ENCODE measurements around the gene MRGPRD. TPM values are rescaled to one million over a fixed set of nuclear protein-coding genes. Genes with fewer than 3 reads are reported as not detected.
"Not testable (repeated sequence)": the region's sequence is repeated elsewhere in the genome, so short reads cannot be mapped to it uniquely, and the experiment has no call there.

Gene MRGPRD
- total RNA-seq, 1 donor from 2014 or later, result not detected

- H3K4me3 Mint-ChIP-seq (ENCODE audit: unreplicated experiment), result no peak overlapping the region
- TF ChIP-seq CTCF (IDR thresholded peaks at IDR 0.05; ENCODE audit: unreplicated experiment), result peak; percentile 47
- peaks cover 2% of the 10 kb centered on the region for H3K4me1 Mint-ChIP-seq (ENCODE audit: unreplicated experiment)
- H3K27me3 Mint-ChIP-seq (ENCODE audit: unreplicated experiment), result peaks cover 17% of the 10 kb centered on the region
- DNase-seq (ENCODE audit: low spot score), result no peak
- no peaks in the 10 kb centered on the region for H3K9me3 Mint-ChIP-seq (ENCODE audit: unreplicated experiment)
- H3K36me3 Mint-ChIP-seq (ENCODE audit: low read depth, unreplicated experiment), result no peaks in the 10 kb centered on the region
- H3K27ac Mint-ChIP-seq (ENCODE audit: unreplicated experiment), result no peak overlapping the region
Observed at GRCh38 chr11:69000831-69001242, 20.1 kb upstream of the MRGPRD start.

GRCh38 chr11:69000391-69000790 is 19.6 kb upstream of the MRGPRD start:
- Mint-ChIP-seq H3K4me1 (ENCODE audit: unreplicated experiment) (peaks cover 2% of the 10 kb centered on the region), H3K27me3 (ENCODE audit: unreplicated experiment) (peaks cover 15% of the 10 kb centered on the region), H3K4me3 (ENCODE audit: unreplicated experiment) (no peak overlapping the region), H3K36me3 (ENCODE audit: low read depth, unreplicated experiment) (no peaks in the 10 kb centered on the region), H3K27ac (ENCODE audit: unreplicated experiment) (no peak overlapping the region), H3K9me3 (ENCODE audit: unreplicated experiment) (no peaks in the 10 kb centered on the region)
- no peak for DNase-seq (ENCODE audit: low spot score)
- TF ChIP-seq CTCF (IDR thresholded peaks at IDR 0.05; ENCODE audit: unreplicated experiment), result no peak

- not testable (repeated sequence) for H3K4me3 Mint-ChIP-seq (ENCODE audit: unreplicated experiment); H3K9me3 Mint-ChIP-seq (ENCODE audit: unreplicated experiment); DNase-seq (ENCODE audit: low spot score); H3K4me1 Mint-ChIP-seq (ENCODE audit: unreplicated experiment); H3K36me3 Mint-ChIP-seq (ENCODE audit: low read depth, unreplicated experiment); H3K27ac Mint-ChIP-seq (ENCODE audit: unreplicated experiment)
- peaks cover 13% of the 10 kb centered on the region for H3K27me3 Mint-ChIP-seq (ENCODE audit: unreplicated experiment)
Observed at GRCh38 chr11:68999748-69000355, 19.1 kb upstream of the MRGPRD start.

GRCh38 chr11:68999093-68999747 is 18.4 kb upstream of the MRGPRD start:
- no peak for DNase-seq (ENCODE audit: low spot score)
- Mint-ChIP-seq H3K27ac (ENCODE audit: unreplicated experiment) (peak overlapping the region; percentile 63), H3K4me1 (ENCODE audit: unreplicated experiment) (peaks cover 2% of the 10 kb centered on the region)

GRCh38 chr11:68998390-68998911 is 17.7 kb upstream of the MRGPRD start:
- no peak for DNase-seq (ENCODE audit: low spot score)
- Mint-ChIP-seq H3K4me1 (ENCODE audit: unreplicated experiment) (peaks cover 2% of the 10 kb centered on the region), H3K27me3 (ENCODE audit: unreplicated experiment) (peaks cover 13% of the 10 kb centered on the region), H3K36me3 (ENCODE audit: low read depth, unreplicated experiment) (no peaks in the 10 kb centered on the region), H3K9me3 (ENCODE audit: unreplicated experiment) (no peaks in the 10 kb centered on the region), H3K4me3 (ENCODE audit: unreplicated experiment) (no peak overlapping the region), H3K27ac (ENCODE audit: unreplicated experiment) (no peak overlapping the region)
- no peak for TF ChIP-seq CTCF (IDR thresholded peaks at IDR 0.05; ENCODE audit: unreplicated experiment)

More at GRCh38 chr11:68999093-68999747, 18.4 kb upstream of the MRGPRD start:
- no peaks in the 10 kb centered on the region for H3K36me3 Mint-ChIP-seq (ENCODE audit: low read depth, unreplicated experiment)
- no peak overlapping the region for H3K4me3 Mint-ChIP-seq (ENCODE audit: unreplicated experiment)
- no peaks in the 10 kb centered on the region for H3K9me3 Mint-ChIP-seq (ENCODE audit: unreplicated experiment)
- peaks cover 13% of the 10 kb centered on the region for H3K27me3 Mint-ChIP-seq (ENCODE audit: unreplicated experiment)
- TF ChIP-seq CTCF (IDR thresholded peaks at IDR 0.05; ENCODE audit: unreplicated experiment), result no peak
